Esophagus muscularis mucosa (tissue), 4 donors: ENCODE results near the gene BORCS5. TPM values are rescaled to one million over a fixed set of nuclear protein-coding genes. Genes with fewer than 3 reads are reported as not detected.
"Not testable (repeated sequence)": the region's sequence is repeated elsewhere in the genome, so short reads cannot be mapped to it uniquely, and the experiment has no call there.

Experiments
- DNase-seq: peaks from one replicate; pipeline ENCODE4 v3.0.0-alpha.2; 2017; ENCODE audit errors: extremely low spot score
- H3K27ac ChIP-seq, 4 donors: fragments of 200-600 bp; sonication (generic); replicated peaks in 1 of 4; 1 replicate in 3 of 4; 2 replicates in 1 of 4; pipeline ENCODE4 v1.5.1; 2016 to 2019; ENCODE audit warnings: mild to moderate bottlenecking in 1 of 4
- H3K27me3 ChIP-seq, 4 donors: fragments of 200-600 bp; sonication (generic); one replicate each; pipeline versions ENCODE4 v1.5.1 to v1.6.0; 2016 to 2019
- H3K36me3 ChIP-seq, 4 donors: fragments of 200-600 bp; sonication (generic); one replicate each; pipeline ENCODE4 v1.5.1; 2016 to 2019
- H3K4me1 ChIP-seq, 4 donors: fragments of 200-600 bp; sonication (generic); one replicate each; pipeline ENCODE4 v1.5.1; 2016 to 2019
- H3K4me3 ChIP-seq, 4 donors: fragments of 200-600 bp; sonication (generic); 1 replicate in 2 of 4; 2 replicates in 2 of 4; pipeline ENCODE4 v1.5.1; 2016 to 2019; ENCODE audit warnings: mild to moderate bottlenecking in 4 of 4, moderate library complexity in 1 of 4
- H3K9me3 ChIP-seq, 4 donors: fragments of 200-600 bp; sonication (generic); 1 replicate in 3 of 4; 2 replicates in 1 of 4; pipeline ENCODE4 v1.5.1; 2016 to 2019
- EP300 ChIP-seq: sonication (generic); formaldehyde crosslinking; IDR thresholded peaks from one replicate; pipeline ENCODE4 v1.6.1; 2017; ENCODE audit warnings: antibody characterized with exemption
- POLR2A ChIP-seq: fragments of 450-650 bp; IDR thresholded peaks from one replicate; pipeline ENCODE4 v1.6.1; 2017; ENCODE audit warnings: antibody characterized with exemption, moderate library complexity, mild to moderate bottlenecking, low read depth
- POLR2AphosphoS5 ChIP-seq, 2 donors: sonication (generic); formaldehyde crosslinking; IDR thresholded peaks; one replicate each; pipeline ENCODE4 v1.6.1; 2017; ENCODE audit warnings: antibody characterized with exemption in 2 of 2
- WGBS: methylation state at CpG from one replicate; pipeline ENCODE4 v1.1.5; 2018; 5-methylcytosine and 5-hydroxymethylcytosine counted together
- intact Hi-C: fragments of 100-400 bp; cut with DNase I; formaldehyde crosslinking; loops from one replicate; pipeline ENCODE4 v1.15.1; 2023
- total RNA-seq, 4 donors: library from RNA; depleted of rRNA; stranded (reverse); fragments of >200 nt; gene quantifications; one replicate each; pipeline versions ENCODE4 v1.1.0 to v1.2.1, GENCODE V29; 2016
- TF ChIP-seq, protein P1 (sequence below), 3 experiments: fragments of 200-600 bp in 2 of 3; fragments of 450-650 bp in 1 of 3; sonication (generic) in 2 of 3; IDR thresholded peaks; one replicate each; pipeline ENCODE4 v1.5.1; 2017 to 2019; ENCODE audit warnings: antibody characterized with exemption in 3 of 3, mild to moderate bottlenecking in 2 of 3, moderate library complexity in 1 of 3

Gene BORCS5
- total RNA-seq, 4 donors from 2014 or later, result 16.5 to 25.0 (median 19.0) TPM

DNA sequence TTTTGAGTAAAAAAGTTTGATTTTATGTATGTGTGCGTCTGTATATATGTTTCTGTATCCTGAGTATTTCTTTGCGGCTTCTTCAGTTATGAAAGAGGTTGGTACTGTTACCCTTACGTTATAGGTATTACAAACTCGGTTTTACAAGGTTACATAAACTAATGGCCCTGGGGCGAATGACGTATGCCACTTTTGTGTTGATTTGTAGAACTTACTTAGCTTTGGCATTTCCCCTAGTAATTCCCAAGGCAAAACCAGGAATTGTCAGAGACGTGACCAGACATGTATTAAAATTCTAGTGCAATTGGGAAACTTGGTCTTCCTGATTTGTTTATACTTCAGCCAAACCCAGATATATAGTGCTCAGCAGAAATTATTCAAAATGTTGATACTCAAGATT lies 112.5 kb downstream of the BORCS5 start:
- H3K27ac ChIP-seq, result no peak overlapping the region
- no peak for DNase-seq
- TF ChIP-seq POLR2AphosphoS5 (IDR thresholded peaks at IDR 0.05) (no peak), EP300 (no peak), POLR2A (no peak)
- TF ChIP-seq, protein P1, sequence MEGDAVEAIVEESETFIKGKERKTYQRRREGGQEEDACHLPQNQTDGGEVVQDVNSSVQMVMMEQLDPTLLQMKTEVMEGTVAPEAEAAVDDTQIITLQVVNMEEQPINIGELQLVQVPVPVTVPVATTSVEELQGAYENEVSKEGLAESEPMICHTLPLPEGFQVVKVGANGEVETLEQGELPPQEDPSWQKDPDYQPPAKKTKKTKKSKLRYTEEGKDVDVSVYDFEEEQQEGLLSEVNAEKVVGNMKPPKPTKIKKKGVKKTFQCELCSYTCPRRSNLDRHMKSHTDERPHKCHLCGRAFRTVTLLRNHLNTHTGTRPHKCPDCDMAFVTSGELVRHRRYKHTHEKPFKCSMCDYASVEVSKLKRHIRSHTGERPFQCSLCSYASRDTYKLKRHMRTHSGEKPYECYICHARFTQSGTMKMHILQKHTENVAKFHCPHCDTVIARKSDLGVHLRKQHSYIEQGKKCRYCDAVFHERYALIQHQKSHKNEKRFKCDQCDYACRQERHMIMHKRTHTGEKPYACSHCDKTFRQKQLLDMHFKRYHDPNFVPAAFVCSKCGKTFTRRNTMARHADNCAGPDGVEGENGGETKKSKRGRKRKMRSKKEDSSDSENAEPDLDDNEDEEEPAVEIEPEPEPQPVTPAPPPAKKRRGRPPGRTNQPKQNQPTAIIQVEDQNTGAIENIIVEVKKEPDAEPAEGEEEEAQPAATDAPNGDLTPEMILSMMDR (IDR thresholded peaks at IDR 0.05), result no peak
- peaks cover 0 to 26% (median 16%) of the 10 kb centered on the region in 4 donors for H3K36me3 ChIP-seq
- no peaks in the 10 kb centered on the region for H3K9me3 ChIP-seq
- H3K27me3 ChIP-seq, result no peaks in the 10 kb centered on the region
- intact Hi-C loops, result no loop called here
- 94% methylated on average over 7 of the region's 7 CpGs for WGBS
- H3K4me1 ChIP-seq, result peaks cover 0 to 1% (median 0%) of the 10 kb centered on the region in 4 donors
- H3K4me3 ChIP-seq, result no peak overlapping the region

DNA sequence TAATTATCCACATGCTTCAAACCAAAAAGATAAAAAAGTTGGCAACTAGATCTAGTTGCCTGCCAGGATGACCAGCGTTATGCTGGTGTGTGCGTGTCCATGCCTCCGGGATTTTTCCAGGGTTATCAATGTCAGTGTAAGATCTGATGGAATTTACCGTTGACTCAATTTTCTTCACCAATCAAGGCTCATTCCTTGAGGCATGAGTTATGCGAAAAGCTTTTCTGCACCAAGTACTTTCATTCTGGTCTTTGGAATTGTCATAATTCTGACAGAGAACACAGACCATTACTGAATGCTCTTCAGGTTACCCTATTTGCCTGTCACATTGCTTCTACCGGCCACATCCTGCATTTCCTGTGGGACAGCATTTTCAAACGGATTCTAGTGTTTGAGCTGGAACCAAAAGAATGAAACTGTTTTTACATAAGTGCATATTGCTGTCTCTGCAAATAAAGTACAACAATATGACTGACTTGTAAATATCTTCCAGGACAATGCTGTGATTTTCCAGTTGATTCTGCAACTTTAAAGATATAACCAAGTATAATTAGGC lies 114.0 kb downstream of the BORCS5 start:
- intact Hi-C loops, result no loop called here
- H3K27ac ChIP-seq, result no peak overlapping the region
- WGBS, result 71% methylated on average over 7 of the region's 7 CpGs

GRCh38 chr12:12471982-12472961 lies 115.4 kb downstream of the BORCS5 start:
- intact Hi-C loops, H3K27me3 ChIP-seq, H3K27ac ChIP-seq, H3K4me3 ChIP-seq, H3K4me1 ChIP-seq, DNase-seq, H3K9me3 ChIP-seq: not testable (repeated sequence)
- 96% methylated on average over 25 of the region's 37 CpGs for WGBS
- H3K36me3 ChIP-seq, result peaks cover 7 to 36% (median 26%) of the 10 kb centered on the region in 4 donors

More for the DNA sequence above, 114.0 kb downstream of the BORCS5 start:
- Histone ChIP-seq H3K9me3 (no peaks in the 10 kb centered on the region), H3K4me1 (peaks cover 0 to 6% (median 0%) of the 10 kb centered on the region in 4 donors), H3K27me3 (no peaks in the 10 kb centered on the region), H3K4me3 (no peak overlapping the region), H3K36me3 (peaks cover 0 to 25% (median 19%) of the 10 kb centered on the region in 4 donors)
- no peak for DNase-seq
- TF ChIP-seq POLR2AphosphoS5 (IDR thresholded peaks at IDR 0.05) (no peak), EP300 (no peak), POLR2A (no peak)
- TF ChIP-seq, protein P1 (IDR thresholded peaks at IDR 0.05), result no peak

GRCh38 chr12:12473223-12473622 lies 116.3 kb downstream of the BORCS5 start:
- Histone ChIP-seq H3K27me3 (no peaks in the 10 kb centered on the region), H3K36me3 (peaks cover 9 to 39% (median 31%) of the 10 kb centered on the region in 4 donors), H3K4me3 (no peak overlapping the region), H3K27ac (no peak overlapping the region), H3K4me1 (peaks cover 0 to 6% (median 0%) of the 10 kb centered on the region in 4 donors), H3K9me3 (no peaks in the 10 kb centered on the region)
- no peak for DNase-seq
- intact Hi-C loops, result no loop called here
- WGBS, result 98% methylated on average over 4 of the region's 4 CpGs
- TF ChIP-seq POLR2AphosphoS5 (IDR thresholded peaks at IDR 0.05) (no peak), POLR2A (no peak), EP300 (no peak)
- TF ChIP-seq, protein P1 (IDR thresholded peaks at IDR 0.05), result no peak

DNA sequence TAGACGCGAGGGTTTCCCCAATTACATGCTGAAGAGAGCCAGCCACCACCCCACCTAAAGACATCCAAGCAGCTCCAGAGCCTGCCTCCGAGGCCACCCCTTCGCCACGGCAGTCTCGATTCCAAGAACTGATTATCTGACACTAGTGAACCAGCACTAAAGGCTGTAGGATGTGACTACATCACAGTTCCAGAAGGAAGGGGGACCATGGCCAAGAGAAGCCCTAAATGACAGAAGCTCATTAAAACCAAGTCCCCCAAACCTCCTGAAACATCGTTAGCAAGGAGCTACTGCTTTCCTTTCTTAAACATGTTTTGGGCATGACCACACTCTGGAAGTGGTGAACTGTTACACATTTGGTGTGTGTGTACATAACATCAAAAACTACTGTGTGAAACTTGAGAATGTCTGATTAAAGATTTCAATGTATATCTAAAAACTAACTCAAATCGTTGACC lies 117.6 kb downstream of the BORCS5 start:
- H3K4me3 ChIP-seq, result no peak overlapping the region
- H3K27ac ChIP-seq, result peak overlapping the region in 1 of 4 donors; percentile 31
- H3K4me1 ChIP-seq, result peaks cover 0 to 6% (median 0%) of the 10 kb centered on the region in 4 donors
- H3K36me3 ChIP-seq, result peaks cover 9 to 52% (median 44%) of the 10 kb centered on the region in 4 donors
- TF ChIP-seq EP300 (no peak), POLR2A (no peak), POLR2AphosphoS5 (IDR thresholded peaks at IDR 0.05) (no peak)
- TF ChIP-seq, protein P1 (IDR thresholded peaks at IDR 0.05), result no peak
- no peaks in the 10 kb centered on the region for H3K27me3 ChIP-seq
- WGBS, result 84% methylated on average over 8 of the region's 8 CpGs
- DNase-seq, result no peak
- no peaks in the 10 kb centered on the region for H3K9me3 ChIP-seq
- intact Hi-C loops, result no loop called here
